Bronchial epithelial cell (primary cell): Measurements from ENCODE around the gene SLC35G4. TPM values are rescaled to one million over a fixed set of nuclear protein-coding genes. Genes with fewer than 3 reads are reported as not detected.

Experiments used
- DNase-seq: peaks from one replicate; pipeline ENCODE4 v3.0.0-alpha.2; 2010; ENCODE audit warnings: low read depth
- FAIRE-seq: peaks from 2 replicates; lab custom pipeline; 2011; peaks lifted over from hg19 to GRCh38; lab: Jason Lieb, UNC
- H3K27me3 ChIP-seq: 2 replicates; pipeline ENCODE4 v1.5.1; 2011; ENCODE audit warnings: low read length; ENCODE audit not compliant: control insufficient read depth, insufficient read depth
- H3K36me3 ChIP-seq: 2 replicates; pipeline ENCODE4 v1.5.1; 2011; ENCODE audit warnings: low read length; ENCODE audit not compliant: control insufficient read depth, insufficient read depth
- H3K4me3 ChIP-seq: 2 replicates; pipeline ENCODE4 v1.5.1; 2011; ENCODE audit warnings: mild to moderate bottlenecking, low read depth, low read length, control low read depth
- total RNA-seq: library from RNA; depleted of rRNA; stranded (reverse); fragments of >200 nt; gene quantifications from 2 replicates; pipeline ENCODE4 v1.2.1, GENCODE V29; 2014
- TF ChIP-seq, protein P1 (sequence below): IDR thresholded peaks from 2 replicates; pipeline ENCODE4 v1.5.1; 2011; ENCODE audit warnings: mild to moderate bottlenecking, moderate library complexity, low read length, control low read depth, inconsistent platforms; ENCODE audit not compliant: insufficient read depth, severe bottlenecking

The SLC35G4 gene
- total RNA-seq, 1 donor from 2014 or later, result not detected

DNA sequence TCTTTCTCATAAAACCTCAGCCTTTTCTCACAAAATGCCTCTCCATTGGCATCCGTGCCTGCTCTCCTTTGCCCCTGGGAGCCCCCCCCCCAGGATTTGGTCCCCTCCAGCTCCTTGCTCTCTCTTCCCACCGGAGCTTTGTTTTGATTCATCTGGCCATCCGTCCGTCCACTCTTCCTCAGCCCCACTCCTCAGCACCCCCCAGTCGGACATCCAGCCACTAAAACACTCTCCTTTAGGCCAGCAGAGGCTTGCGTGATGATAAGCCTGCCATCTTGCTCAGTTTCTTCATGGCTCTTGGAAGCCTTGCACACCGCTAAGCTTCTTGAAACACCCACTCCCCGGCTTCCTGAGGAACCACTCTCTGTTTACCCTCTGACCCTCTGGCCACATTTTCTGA lies 48.2 kb downstream of the SLC35G4 start:
- DNase-seq (no peak), FAIRE-seq (no peak)
- no peaks in the 10 kb centered on the region for H3K27me3 ChIP-seq
- TF ChIP-seq, protein P1, sequence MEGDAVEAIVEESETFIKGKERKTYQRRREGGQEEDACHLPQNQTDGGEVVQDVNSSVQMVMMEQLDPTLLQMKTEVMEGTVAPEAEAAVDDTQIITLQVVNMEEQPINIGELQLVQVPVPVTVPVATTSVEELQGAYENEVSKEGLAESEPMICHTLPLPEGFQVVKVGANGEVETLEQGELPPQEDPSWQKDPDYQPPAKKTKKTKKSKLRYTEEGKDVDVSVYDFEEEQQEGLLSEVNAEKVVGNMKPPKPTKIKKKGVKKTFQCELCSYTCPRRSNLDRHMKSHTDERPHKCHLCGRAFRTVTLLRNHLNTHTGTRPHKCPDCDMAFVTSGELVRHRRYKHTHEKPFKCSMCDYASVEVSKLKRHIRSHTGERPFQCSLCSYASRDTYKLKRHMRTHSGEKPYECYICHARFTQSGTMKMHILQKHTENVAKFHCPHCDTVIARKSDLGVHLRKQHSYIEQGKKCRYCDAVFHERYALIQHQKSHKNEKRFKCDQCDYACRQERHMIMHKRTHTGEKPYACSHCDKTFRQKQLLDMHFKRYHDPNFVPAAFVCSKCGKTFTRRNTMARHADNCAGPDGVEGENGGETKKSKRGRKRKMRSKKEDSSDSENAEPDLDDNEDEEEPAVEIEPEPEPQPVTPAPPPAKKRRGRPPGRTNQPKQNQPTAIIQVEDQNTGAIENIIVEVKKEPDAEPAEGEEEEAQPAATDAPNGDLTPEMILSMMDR, result no peak
- H3K36me3 ChIP-seq, result no peaks in the 10 kb centered on the region
- no peak overlapping the region for H3K4me3 ChIP-seq

DNA sequence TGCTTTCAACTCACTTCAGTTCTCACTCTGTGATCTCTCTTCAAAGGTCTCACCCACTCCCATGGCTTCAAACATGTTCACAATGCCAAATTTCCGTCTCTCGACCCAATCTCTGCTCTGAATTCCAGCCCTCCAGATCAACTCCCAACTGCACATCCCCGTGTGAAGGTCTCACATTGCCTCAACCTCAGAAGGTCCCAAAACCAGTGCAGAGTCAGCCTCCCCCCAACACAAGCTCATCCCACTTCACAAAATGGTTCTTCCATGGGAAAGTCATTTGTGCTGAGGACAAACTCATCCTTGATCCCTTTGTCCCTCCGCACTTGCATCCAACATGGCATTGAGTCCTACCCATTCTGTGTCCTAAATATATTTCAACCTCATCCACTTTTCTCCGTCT lies 48.6 kb downstream of the SLC35G4 start:
- no peak overlapping the region for H3K4me3 ChIP-seq
- DNase-seq (no peak), FAIRE-seq (peak; percentile 97)
- no peaks in the 10 kb centered on the region for H3K36me3 ChIP-seq
- no peaks in the 10 kb centered on the region for H3K27me3 ChIP-seq
- TF ChIP-seq, protein P1, result no peak

DNA sequence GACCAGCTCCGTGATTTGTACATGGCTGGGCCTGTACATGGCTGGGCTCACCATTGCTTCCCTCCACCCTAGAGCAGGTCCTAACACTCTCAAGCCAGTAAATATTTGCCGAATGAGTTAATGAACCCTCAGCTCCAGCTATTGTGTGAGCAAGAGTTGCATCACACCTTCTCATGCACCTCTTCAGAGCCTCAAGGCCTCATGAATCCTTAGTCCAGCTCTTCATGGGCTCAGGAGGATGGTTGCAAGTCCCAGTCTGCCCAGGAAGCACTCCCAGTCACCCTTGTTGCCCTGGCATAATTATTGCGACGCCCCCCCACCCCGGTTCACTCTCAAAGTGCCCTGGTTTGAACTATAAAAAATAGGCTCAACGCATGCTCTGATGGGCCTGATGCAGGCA lies 49.6 kb downstream of the SLC35G4 start:
- Histone ChIP-seq H3K36me3 (no peaks in the 10 kb centered on the region), H3K4me3 (no peak overlapping the region), H3K27me3 (no peaks in the 10 kb centered on the region)
- peak; percentile 99 for DNase-seq
- peak; percentile 36 for FAIRE-seq
- TF ChIP-seq, protein P1, result no peak

Other genes with a start within 250 kb of the SLC35G4 start
- gene GNAL, start 79.7 kb downstream of the SLC35G4 start, total RNA-seq, result 8.8 and 10.8 TPM in 2 replicates
- 140 and 178 TPM in 2 replicates for gene CHMP1B, start 241.8 kb downstream of the SLC35G4 start, total RNA-seq